ENCODE results near the gene KLHL33.
A peak's percentile ranks its signal among the peaks of the same experiment; 100 is the strongest.

Gene KLHL33

GRCh38 chr14:20379743-20380142 is 56.2 kb downstream of the KLHL33 start:
- Histone ChIP-seq H3K27ac (ENCODE audit: low read depth, low read length) (no peak overlapping the region), H3K9me3 (ENCODE audit: control insufficient read depth in 1 of 2, low read length in 2 of 2) (no peaks in the 10 kb centered on the region), H3K27me3 (ENCODE audit: control insufficient read depth in 1 of 2, insufficient read depth in 2 of 2, low read length in 2 of 2) (no peaks in the 10 kb centered on the region), H3K4me3 (ENCODE audit: low read depth in 1 of 2, low read length in 2 of 2) (peak overlapping the region in 1 of 2 donors; percentile 25), H3K36me3 (ENCODE audit: control insufficient read depth in 1 of 2, insufficient read depth in 2 of 2, low read length in 2 of 2) (peaks cover 73 to 96% of the 10 kb centered on the region in 2 donors), H3K9ac (ENCODE audit: low read depth in 1 of 2, low read length in 2 of 2) (peak overlapping the region in 1 of 2 donors; percentile 4), H3K4me1 (ENCODE audit: control insufficient read depth in 1 of 2, insufficient read depth in 2 of 2, low read length in 2 of 2) (peaks cover 42 to 50% of the 10 kb centered on the region in 2 donors)

- no peak overlapping the region for H3K27ac ChIP-seq (ENCODE audit: low read depth, low read length)
- H3K9ac ChIP-seq (ENCODE audit: low read depth in 1 of 2, low read length in 2 of 2): no peak overlapping the region
- H3K4me3 ChIP-seq (ENCODE audit: low read depth in 1 of 2, low read length in 2 of 2): no peak overlapping the region
- H3K9me3 ChIP-seq (ENCODE audit: control insufficient read depth in 1 of 2, low read length in 2 of 2): no peaks in the 10 kb centered on the region
- no peaks in the 10 kb centered on the region for H3K27me3 ChIP-seq (ENCODE audit: control insufficient read depth in 1 of 2, insufficient read depth in 2 of 2, low read length in 2 of 2)
- peaks cover 67 to 96% of the 10 kb centered on the region in 2 donors for H3K36me3 ChIP-seq (ENCODE audit: control insufficient read depth in 1 of 2, insufficient read depth in 2 of 2, low read length in 2 of 2)
- peaks cover 42 to 50% of the 10 kb centered on the region in 2 donors for H3K4me1 ChIP-seq (ENCODE audit: control insufficient read depth in 1 of 2, insufficient read depth in 2 of 2, low read length in 2 of 2)
These were observed 58.8 kb downstream of the KLHL33 start for GRCh38 chr14:20377171-20377570.

- Histone ChIP-seq H3K9ac (ENCODE audit: low read depth in 1 of 2, low read length in 2 of 2) (peak overlapping the region; percentile 40 to 58), H3K4me3 (ENCODE audit: low read depth in 1 of 2, low read length in 2 of 2) (peak overlapping the region in 1 of 2 donors; percentile 30), H3K27me3 (ENCODE audit: control insufficient read depth in 1 of 2, insufficient read depth in 2 of 2, low read length in 2 of 2) (no peaks in the 10 kb centered on the region), H3K9me3 (ENCODE audit: control insufficient read depth in 1 of 2, low read length in 2 of 2) (no peaks in the 10 kb centered on the region), H3K4me1 (ENCODE audit: control insufficient read depth in 1 of 2, insufficient read depth in 2 of 2, low read length in 2 of 2) (peaks cover 41 to 43% of the 10 kb centered on the region in 2 donors), H3K27ac (ENCODE audit: low read depth, low read length) (peak overlapping the region; percentile 68), H3K36me3 (ENCODE audit: control insufficient read depth in 1 of 2, insufficient read depth in 2 of 2, low read length in 2 of 2) (peaks cover 68 to 96% of the 10 kb centered on the region in 2 donors)
These were observed 59.8 kb downstream of the KLHL33 start for GRCh38 chr14:20376071-20376588.

Measured in duodenal mucosa (tissue), 2 donors.